DMS114 treated with DMSO at 0.1 percent for 48 hours (cell line): Measurements from ENCODE around the gene TM9SF2.
"Not testable (repeated sequence)": the region's sequence is repeated elsewhere in the genome, so short reads cannot be mapped to it uniquely, and the experiment has no call there.

Source experiments
- DNase-seq: peaks from one replicate; lab custom pipeline; 2025; ENCODE audit not compliant: unreplicated experiment; lab: John Stamatoyannopoulos, UW

TM9SF2 gene

GRCh38 chr13:99528547-99528946 lies 27.3 kb downstream of the TM9SF2 start:
- no peak for DNase-seq

- DNase-seq, result no peak
Observed at GRCh38 chr13:99536023-99536422, 34.8 kb downstream of the TM9SF2 start.

GRCh38 chr13:99540530-99540929 lies 39.3 kb downstream of the TM9SF2 start:
- no peak for DNase-seq

GRCh38 chr13:99542788-99543406 lies 41.6 kb downstream of the TM9SF2 start:
- DNase-seq, result no peak

- no peak for DNase-seq
Observed at GRCh38 chr13:99545361-99545760, 44.1 kb downstream of the TM9SF2 start.

- no peak for DNase-seq
Observed at GRCh38 chr13:99545979-99546378, 44.7 kb downstream of the TM9SF2 start.

GRCh38 chr13:99546878-99547277 lies 45.6 kb downstream of the TM9SF2 start:
- DNase-seq, result no peak

GRCh38 chr13:99548448-99548847 lies 47.2 kb downstream of the TM9SF2 start:
- no peak for DNase-seq

- DNase-seq, result no peak
Observed at GRCh38 chr13:99553033-99553432, 51.8 kb downstream of the TM9SF2 start.

GRCh38 chr13:99555149-99555548 lies 53.9 kb downstream of the TM9SF2 start:
- DNase-seq, result no peak

- no peak for DNase-seq
Observed at GRCh38 chr13:99556867-99557443, 55.7 kb downstream of the TM9SF2 start.

GRCh38 chr13:99558570-99559180 lies 57.4 kb downstream of the TM9SF2 start:
- DNase-seq, result no peak

- no peak for DNase-seq
Observed at GRCh38 chr13:99559560-99559959, 58.3 kb downstream of the TM9SF2 start.

GRCh38 chr13:99563404-99563803 lies 62.1 kb downstream of the TM9SF2 start:
- DNase-seq, result no peak

GRCh38 chr13:99564386-99564785 lies 63.1 kb downstream of the TM9SF2 start:
- DNase-seq, result no peak

GRCh38 chr13:99565478-99566124 lies 64.3 kb downstream of the TM9SF2 start:
- no peak for DNase-seq

GRCh38 chr13:99566125-99567083 lies 65.1 kb downstream of the TM9SF2 start:
- DNase-seq, result no peak

- DNase-seq, result not testable (repeated sequence)
Observed at GRCh38 chr13:99568901-99569300, 67.6 kb downstream of the TM9SF2 start.

- no peak for DNase-seq
Observed at GRCh38 chr13:99572131-99572530, 70.9 kb downstream of the TM9SF2 start.

- DNase-seq, result no peak
Observed at GRCh38 chr13:99572921-99573320, 71.6 kb downstream of the TM9SF2 start.
